Subcutaneous adipose tissue (tissue), 4 donors: ENCODE measurements around the gene GOLGA3. TPM values are rescaled to one million over a fixed set of nuclear protein-coding genes. Genes with fewer than 3 reads are reported as not detected.

Experiments used
- CTCF ChIP-seq: fragments of 450-650 bp; IDR thresholded peaks from one replicate; pipeline ENCODE4 v1.5.1; 2016; ENCODE audit warnings: low read depth, mild to moderate bottlenecking, control low read depth, antibody characterized with exemption, moderate library complexity
- total RNA-seq, 4 donors: library from RNA; depleted of rRNA; stranded (reverse); fragments of >200 nt; gene quantifications; one replicate each; pipeline ENCODE4 v1.1.0, GENCODE V29; 2016

Gene GOLGA3
- total RNA-seq, 4 donors from 2014 or later: 45.9 to 86.8 (median 60.4) TPM

- TF ChIP-seq CTCF: no peak
Observed at GRCh38 chr12:132866251-132866828, 37.7 kb upstream of the GOLGA3 start.

- TF ChIP-seq CTCF: no peak
Observed at GRCh38 chr12:132861558-132861957, 32.9 kb upstream of the GOLGA3 start.

- no peak for TF ChIP-seq CTCF
Observed at GRCh38 chr12:132858718-132859266, 30.1 kb upstream of the GOLGA3 start.

- TF ChIP-seq CTCF: no peak
Observed at GRCh38 chr12:132856581-132856980, 27.9 kb upstream of the GOLGA3 start.

- no peak for TF ChIP-seq CTCF
Observed at GRCh38 chr12:132853285-132854092, 24.8 kb upstream of the GOLGA3 start.

- no peak for TF ChIP-seq CTCF
Observed at GRCh38 chr12:132852496-132852895, 23.8 kb upstream of the GOLGA3 start.

GRCh38 chr12:132851465-132851864, 22.8 kb upstream of the GOLGA3 start:
- TF ChIP-seq CTCF: no peak
